EH (cell line): ENCODE data around the gene GBX2.

Source experiments
- DNase-seq: peaks from one replicate; pipeline ENCODE4 v3.0.0-alpha.2; 2015; ENCODE audit warnings: low read depth

Gene GBX2

GRCh38 chr2:236168110-236169080 lies at the start of gene GBX2:
TSS of gene GBX2 (minus strand) at chr2:236168386. CDS start at chr2:236167971, 415 bp downstream.
- peak; percentile 90 for DNase-seq

GRCh38 chr2:236217926-236218325 lies 49.7 kb upstream of the GBX2 start:
- no peak for DNase-seq

GRCh38 chr2:236216711-236217110 lies 48.5 kb upstream of the GBX2 start:
- DNase-seq, result no peak

- no peak for DNase-seq
Observed at GRCh38 chr2:236215761-236216333, 47.7 kb upstream of the GBX2 start.

GRCh38 chr2:236215196-236215595 lies 47.0 kb upstream of the GBX2 start:
- DNase-seq, result no peak

- DNase-seq, result no peak
Observed at GRCh38 chr2:236214376-236214995, 46.3 kb upstream of the GBX2 start.

- DNase-seq, result no peak
Observed at GRCh38 chr2:236211296-236211695, 43.1 kb upstream of the GBX2 start.

- DNase-seq, result no peak
Observed at GRCh38 chr2:236210536-236210935, 42.4 kb upstream of the GBX2 start.

GRCh38 chr2:236209996-236210395 lies 41.8 kb upstream of the GBX2 start:
- DNase-seq, result no peak

GRCh38 chr2:236209535-236209934 lies 41.3 kb upstream of the GBX2 start:
- DNase-seq, result peak; percentile 24

GRCh38 chr2:236208019-236208926 lies 40.1 kb upstream of the GBX2 start:
- DNase-seq, result no peak

- no peak for DNase-seq
Observed at GRCh38 chr2:236207472-236207871, 39.3 kb upstream of the GBX2 start.

GRCh38 chr2:236205867-236206645 lies 37.9 kb upstream of the GBX2 start:
- peak; percentile 35 for DNase-seq

GRCh38 chr2:236204953-236205352 lies 36.8 kb upstream of the GBX2 start:
- no peak for DNase-seq

GRCh38 chr2:236200378-236200777 lies 32.2 kb upstream of the GBX2 start:
- DNase-seq, result no peak

GRCh38 chr2:236196366-236196765 lies 28.2 kb upstream of the GBX2 start:
- DNase-seq, result no peak

- no peak for DNase-seq
Observed at GRCh38 chr2:236195726-236196125, 27.5 kb upstream of the GBX2 start.

- no peak for DNase-seq
Observed at GRCh38 chr2:236194786-236195185, 26.6 kb upstream of the GBX2 start.

GRCh38 chr2:236193026-236193425 lies 24.8 kb upstream of the GBX2 start:
- no peak for DNase-seq

- DNase-seq, result no peak
Observed at GRCh38 chr2:236190674-236191073, 22.5 kb upstream of the GBX2 start.

- DNase-seq, result no peak
Observed at GRCh38 chr2:236184701-236185100, 16.5 kb upstream of the GBX2 start.
